IMR-90 (cell line): ENCODE data around the gene CACNA2D3. TPM values are rescaled to one million over a fixed set of nuclear protein-coding genes. Genes with fewer than 3 reads are reported as not detected.

Experiments
- ATAC-seq: fragments of 200-7000 bp; cut with Tn5 transposase; 2 replicates; pipeline ENCODE4 v1.9.1; 2020; ENCODE audit warnings: low read depth, mild to moderate bottlenecking, moderate library complexity
- BruUV-seq: library from RNA; stranded (reverse); fragments of 400-500 nt; replicated peaks from 2 replicates; lab custom pipeline; 2021; lab: Mats Ljungman, UMichigan
- CTCF ChIA-PET: fragments of 300-600 bp; formaldehyde crosslinking; extraction: SDS; loops from one replicate; lab custom pipeline; 2021; ENCODE audit warnings: antibody characterized with exemption; lab: Yijun Ruan, JAX
- POLR2A ChIA-PET: fragments of 300-600 bp; sonication (Branson Sonifier 250); formaldehyde crosslinking; loops from one replicate; lab custom pipeline; 2022; ENCODE audit warnings: antibody characterized with exemption; ENCODE audit not compliant: unreplicated experiment; lab: Charles Lee
- DNase-seq: peaks from one replicate; pipeline ENCODE4 v3.0.0; 2013
- H2AFZ ChIP-seq: replicated peaks from 2 replicates; pipeline ENCODE3; 2013; ENCODE audit warnings: low read length, mild to moderate bottlenecking; ENCODE audit not compliant: poor library complexity
- H2AK5ac ChIP-seq: 2 replicates; pipeline ENCODE4 v1.6.1; 2013; ENCODE audit warnings: low read depth, low read length, inconsistent platforms
- H2AK9ac ChIP-seq: replicated peaks from 2 replicates; pipeline ENCODE3; 2013; ENCODE audit warnings: mild to moderate bottlenecking, low read depth, low read length, moderate library complexity; ENCODE audit not compliant: poor library complexity
- H2BK120ac ChIP-seq: 2 replicates; pipeline ENCODE4 v1.6.1; 2013; ENCODE audit warnings: low read depth, low read length, inconsistent platforms
- H2BK15ac ChIP-seq: 3 replicates; pipeline ENCODE4 v1.6.1; 2013; ENCODE audit warnings: low read depth, low read length, inconsistent platforms
- H2BK20ac ChIP-seq: 2 replicates; pipeline ENCODE4 v1.6.1; 2013; ENCODE audit warnings: low read depth, mild to moderate bottlenecking, inconsistent platforms, low read length, moderate library complexity
- H2BK5ac ChIP-seq: 2 replicates; pipeline ENCODE4 v1.6.1; 2013; ENCODE audit warnings: mild to moderate bottlenecking, low read depth, low read length, inconsistent platforms; ENCODE audit not compliant: poor library complexity, severe bottlenecking
- H3K14ac ChIP-seq: replicated peaks from 2 replicates; pipeline ENCODE4 v1.6.1; 2013; ENCODE audit warnings: low read depth, low read length, inconsistent platforms
- H3K18ac ChIP-seq: 2 replicates; pipeline ENCODE4 v1.6.1; 2013; ENCODE audit warnings: low read depth, low read length, control low read depth
- H3K23ac ChIP-seq: 2 replicates; pipeline ENCODE4 v1.6.1; 2013; ENCODE audit warnings: low read depth, low read length, inconsistent platforms
- H3K27ac ChIP-seq: 2 replicates; pipeline ENCODE4 v1.5.1; 2013; ENCODE audit warnings: mild to moderate bottlenecking, control low read depth, low read length; ENCODE audit not compliant: insufficient read depth
- H3K27me3 ChIP-seq: 2 replicates; pipeline ENCODE4 v1.6.1; 2013; ENCODE audit warnings: low read length; ENCODE audit not compliant: control insufficient read depth, insufficient read depth
- H3K36me3 ChIP-seq: 2 replicates; pipeline ENCODE4 v1.6.1; 2013; ENCODE audit warnings: low read length, mixed read lengths; ENCODE audit not compliant: control insufficient read depth, insufficient read depth
- H3K4ac ChIP-seq: 2 replicates; pipeline ENCODE4 v1.6.1; 2013; ENCODE audit warnings: low read depth, low read length, inconsistent platforms
- H3K4me1 ChIP-seq: 2 replicates; pipeline ENCODE4 v1.6.1; 2013; ENCODE audit warnings: low read length, mixed read lengths; ENCODE audit not compliant: control insufficient read depth, insufficient read depth
- H3K4me2 ChIP-seq: 2 replicates; pipeline ENCODE4 v1.6.1; 2013; ENCODE audit warnings: low read depth, mild to moderate bottlenecking, control low read depth, low read length, moderate library complexity
- H3K4me3 ChIP-seq: 2 replicates; pipeline ENCODE4 v1.5.1; 2013; ENCODE audit warnings: low read depth, mild to moderate bottlenecking, control low read depth, low read length, moderate library complexity; ENCODE audit not compliant: insufficient read depth
- H3K56ac ChIP-seq: 2 replicates; pipeline ENCODE4 v1.6.1; 2013; ENCODE audit warnings: low read length, inconsistent platforms; ENCODE audit not compliant: insufficient read depth; ENCODE audit errors: extremely low read depth
- H3K79me1 ChIP-seq, 2 experiments: 2 replicates each; pipeline ENCODE4 v1.6.1; 2013; ENCODE audit warnings: low read length in 2 of 2, inconsistent platforms in 1 of 2, low read depth in 1 of 2
- H3K9ac ChIP-seq: 2 replicates; pipeline ENCODE4 v1.6.1; 2013; ENCODE audit warnings: low read depth, low read length, control low read depth
- H3K9me1 ChIP-seq: 2 replicates; pipeline ENCODE4 v1.6.1; 2013; ENCODE audit warnings: low read length, inconsistent platforms; ENCODE audit not compliant: insufficient read depth
- H3K9me3 ChIP-seq: 2 replicates; pipeline ENCODE4 v1.6.1; 2013; ENCODE audit warnings: low read length; ENCODE audit not compliant: control insufficient read depth, insufficient read depth
- H4K20me1 ChIP-seq: 2 replicates; pipeline ENCODE4 v1.6.1; 2013; ENCODE audit warnings: low read length, inconsistent platforms; ENCODE audit not compliant: insufficient read depth
- H4K5ac ChIP-seq: 2 replicates; pipeline ENCODE4 v1.6.1; 2013; ENCODE audit warnings: mild to moderate bottlenecking, low read depth, low read length, control low read depth
- H4K8ac ChIP-seq, 2 experiments: 2 replicates each; pipeline ENCODE4 v1.6.1; 2013; ENCODE audit warnings: low read depth in 2 of 2, low read length in 2 of 2, control low read depth in 1 of 2, inconsistent platforms in 1 of 2
- H4K91ac ChIP-seq: 2 replicates; pipeline ENCODE4 v1.6.1; 2013; ENCODE audit warnings: low read depth, low read length, inconsistent platforms; ENCODE audit not compliant: insufficient read depth
- BHLHE40 ChIP-seq: fragments of 150-350 bp; IDR thresholded peaks from 2 replicates; pipeline ENCODE4 v1.6.1; 2016; ENCODE audit warnings: mild to moderate bottlenecking, low read depth, low read length
- CEBPB ChIP-seq: IDR thresholded peaks from 2 replicates; pipeline ENCODE4 v1.6.1; 2012; ENCODE audit warnings: low read depth, low read length, improper control_type of control experiment
- CHD1 ChIP-seq: IDR thresholded peaks from 2 replicates; pipeline ENCODE4 v1.6.1; 2012; ENCODE audit warnings: low read depth, low read length, improper control_type of control experiment
- CTCF ChIP-seq: conservative IDR thresholded peaks from 2 replicates; pipeline ENCODE4 v1.5.1; 2012; ENCODE audit warnings: mild to moderate bottlenecking, low read depth, low read length, improper control_type of control experiment
- ELK1 ChIP-seq: fragments of 150-350 bp; IDR thresholded peaks from 2 replicates; pipeline ENCODE4 v1.6.1; 2016; ENCODE audit warnings: low read depth, mild to moderate bottlenecking, low read length, moderate library complexity, borderline replicate concordance
- FOS ChIP-seq: fragments of 150-350 bp; IDR thresholded peaks from 2 replicates; pipeline ENCODE4 v1.6.1; 2016; ENCODE audit warnings: low read depth, low read length
- MAFK ChIP-seq: IDR thresholded peaks from 2 replicates; pipeline ENCODE4 v1.6.1; 2012; ENCODE audit warnings: low read depth, low read length, improper control_type of control experiment
- MAZ ChIP-seq: IDR thresholded peaks from 2 replicates; pipeline ENCODE4 v1.6.1; 2012; ENCODE audit warnings: low read depth, mild to moderate bottlenecking, low read length, improper control_type of control experiment, moderate library complexity, borderline replicate concordance
- MXI1 ChIP-seq: IDR thresholded peaks from 2 replicates; pipeline ENCODE4 v1.6.1; 2012; ENCODE audit warnings: low read depth, mild to moderate bottlenecking, low read length, moderate library complexity, borderline replicate concordance
- NFE2L2 ChIP-seq: fragments of 150-350 bp; IDR thresholded peaks from 2 replicates; pipeline ENCODE4 v1.6.1; 2016; ENCODE audit warnings: low read depth, mild to moderate bottlenecking, low read length
- POLR2A ChIP-seq: IDR thresholded peaks from 2 replicates; pipeline ENCODE4 v1.6.1; 2012; ENCODE audit warnings: mild to moderate bottlenecking, low read depth, low read length
- RAD21 ChIP-seq: IDR thresholded peaks from 2 replicates; pipeline ENCODE4 v1.6.1; 2012; ENCODE audit warnings: low read length, improper control_type of control experiment
- RCOR1 ChIP-seq: IDR thresholded peaks from 2 replicates; pipeline ENCODE4 v1.6.1; 2012; ENCODE audit warnings: mild to moderate bottlenecking, low read length, improper control_type of control experiment; ENCODE audit not compliant: insufficient replicate concordance
- RFX5 ChIP-seq: IDR thresholded peaks from 2 replicates; pipeline ENCODE4 v1.8.0; 2012; ENCODE audit warnings: low read depth, mild to moderate bottlenecking, low read length, moderate library complexity
- SMC3 ChIP-seq: fragments of 150-350 bp; IDR thresholded peaks from 2 replicates; pipeline ENCODE4 v1.6.1; 2016; ENCODE audit warnings: low read depth, mild to moderate bottlenecking, antibody characterized with exemption, low read length, moderate library complexity
- USF2 ChIP-seq: fragments of 150-350 bp; IDR thresholded peaks from 2 replicates; pipeline ENCODE4 v1.6.1; 2017; ENCODE audit warnings: mild to moderate bottlenecking, antibody characterized with exemption, low read length, low read depth
- WGBS, 2 experiments: methylation state at CpG; one replicate each; pipeline versions ENCODE4 v1.1.5 to v1.1.7; 2013; ENCODE audit warnings: missing lambda C conversion rate in 2 of 2; ENCODE audit not compliant: insufficient read length in 1 of 2; ENCODE audit errors: extremely low coverage in 2 of 2; 5-methylcytosine and 5-hydroxymethylcytosine counted together
- dilution Hi-C: fragments of 300-500 bp; cut with HindIII; formaldehyde crosslinking; loops from one replicate; pipeline ENCODE4 v1.14.3; 2018; ENCODE audit warnings: low sequenced_read_pairs; ENCODE audit not compliant: unreplicated experiment
- in situ Hi-C: fragments of 300-500 bp; cut with MboI; formaldehyde crosslinking; loops from 3 replicates; pipeline ENCODE4 v1.14.3; 2019; ENCODE audit warnings: low sequenced_read_pairs, inconsistent platforms, mixed read lengths
- intact Hi-C: fragments of 100-400 bp; cut with micrococcal nuclease; formaldehyde crosslinking; loops from 2 replicates; pipeline ENCODE4 v1.10.0; 2022
- polyA plus RNA-seq, 3 experiments: library from polyadenylated mRNA; depleted of rRNA; stranded (reverse); fragments of >200 nt; gene quantifications; 2 replicates each; pipeline ENCODE4 v1.2.3, GENCODE V29; 2012; ENCODE audit warnings: low replicate concordance in 1 of 3
- total RNA-seq: library from RNA; depleted of rRNA; stranded (reverse); fragments of >200 nt; gene quantifications from 2 replicates; pipeline ENCODE4 v1.2.3, GENCODE V29; 2012

CACNA2D3 gene
- total and polyA plus RNA-seq, 2 of the 4 experiments (the other 2 are of a cell fraction): 0.36 to 0.41 TPM

- no peak for TF ChIP-seq SMC3
- no peak for TF ChIP-seq RCOR1
- TF ChIP-seq USF2: no peak
- no peak for TF ChIP-seq NFE2L2
- no peak for TF ChIP-seq ELK1
- TF ChIP-seq CTCF: no peak
- TF ChIP-seq POLR2A: no peak
- TF ChIP-seq BHLHE40: no peak
- TF ChIP-seq RFX5: no peak
- no peak for TF ChIP-seq CEBPB
- no peak for TF ChIP-seq MAZ
- no peak for TF ChIP-seq MXI1
- no peak for TF ChIP-seq MAFK
- no peak for TF ChIP-seq FOS
- no peak for TF ChIP-seq CHD1
- no peak for TF ChIP-seq RAD21
- no peak for ATAC-seq
- Histone ChIP-seq H2BK120ac (no peak overlapping the region), H3K14ac (no peak overlapping the region), H4K5ac (no peak overlapping the region), H3K9ac (no peak overlapping the region), H3K27ac (no peak overlapping the region), H3K4me1 (no peaks in the 10 kb centered on the region), H3K18ac (no peak overlapping the region), H4K91ac (no peak overlapping the region), H3K4me3 (no peak overlapping the region), H2AK5ac (no peak overlapping the region), H2AK9ac (no peak overlapping the region), H3K27me3 (no peaks in the 10 kb centered on the region), H3K36me3 (no peaks in the 10 kb centered on the region), H4K8ac (no peak overlapping the region), H3K9me3 (peaks cover 26% of the 10 kb centered on the region), H3K79me1 (no peaks in the 10 kb centered on the region), H3K4ac (no peak overlapping the region), H4K20me1 (no peaks in the 10 kb centered on the region), H3K9me1 (no peaks in the 10 kb centered on the region), H2BK15ac (no peak overlapping the region), H3K23ac (no peak overlapping the region), H3K56ac (no peak overlapping the region), H2AFZ (no peak overlapping the region), H3K4me2 (no peak overlapping the region), H2BK5ac (no peak overlapping the region), H2BK20ac (no peak overlapping the region)
- dilution Hi-C loops (no loop called here), in situ Hi-C loops (no loop called here), intact Hi-C loops (no loop called here)
- BruUV-seq: no TSS peak
- CTCF ChIA-PET: no interaction called here
- DNase-seq: no peak
- no CpG with 5 or more reads among the region's 5 CpGs for WGBS, 2 experiments
- POLR2A ChIA-PET: no interaction called here
Measured at GRCh38 chr3:54202651-54203248, 80.4 kb downstream of the CACNA2D3 start.
